RKO (cell line): ENCODE results near the gene CLIC3.

Source experiments
- DNase-seq: peaks from one replicate; pipeline ENCODE4 v3.0.0-alpha.2; 2016; ENCODE audit warnings: low spot score

The CLIC3 gene

GRCh38 chr9:136964171-136964689 is 32.1 kb downstream of the CLIC3 start:
- DNase-seq: no peak

GRCh38 chr9:136963751-136964150 is 32.6 kb downstream of the CLIC3 start:
- DNase-seq: no peak

GRCh38 chr9:136963341-136963740 is 33.0 kb downstream of the CLIC3 start:
- DNase-seq: no peak

GRCh38 chr9:136962701-136963248 is 33.6 kb downstream of the CLIC3 start:
- DNase-seq: no peak

GRCh38 chr9:136962163-136962562 is 34.2 kb downstream of the CLIC3 start:
- DNase-seq: no peak

GRCh38 chr9:136961279-136962065 is 34.9 kb downstream of the CLIC3 start:
- DNase-seq: no peak

GRCh38 chr9:136960938-136961275 is 35.5 kb downstream of the CLIC3 start:
- no peak for DNase-seq

- DNase-seq: no peak
Observed at GRCh38 chr9:136960212-136960937, 36.0 kb downstream of the CLIC3 start.

- no peak for DNase-seq
Observed at GRCh38 chr9:136958898-136959850, 37.2 kb downstream of the CLIC3 start.

- no peak for DNase-seq
Observed at GRCh38 chr9:136958473-136958872, 37.9 kb downstream of the CLIC3 start.

GRCh38 chr9:136957901-136958300 is 38.5 kb downstream of the CLIC3 start:
- DNase-seq: no peak

GRCh38 chr9:136957461-136957860 is 38.9 kb downstream of the CLIC3 start:
- no peak for DNase-seq

GRCh38 chr9:136956604-136957003 is 39.8 kb downstream of the CLIC3 start:
- no peak for DNase-seq

- no peak for DNase-seq
Observed at GRCh38 chr9:136955943-136956335, 40.4 kb downstream of the CLIC3 start.

- no peak for DNase-seq
Observed at GRCh38 chr9:136955202-136955942, 41.0 kb downstream of the CLIC3 start.

- DNase-seq: no peak
Observed at GRCh38 chr9:136954270-136955083, 41.9 kb downstream of the CLIC3 start.

GRCh38 chr9:136953771-136954269 is 42.5 kb downstream of the CLIC3 start:
- DNase-seq: no peak

GRCh38 chr9:136952876-136953770 is 43.2 kb downstream of the CLIC3 start:
- DNase-seq: no peak

- DNase-seq: no peak
Observed at GRCh38 chr9:136952321-136952850, 44.0 kb downstream of the CLIC3 start.
